Caco-2 (cell line): Measurements from ENCODE around the gene MAN1B1. TPM values are rescaled to one million over a fixed set of nuclear protein-coding genes. Genes with fewer than 3 reads are reported as not detected.

Experiments
- total RNA-seq: library from RNA; stranded (reverse); gene quantifications from 2 replicates; pipeline ENCODE4 v1.2.3, GENCODE V29; 2022

The MAN1B1 gene
- total RNA-seq, 1 experiment from 2014 or later: 57.7 TPM

Other genes starting within 250 kb of the MAN1B1 start
- 3.6 and 4.2 TPM in 2 replicates for gene AJM1, start 244.5 kb upstream of the MAN1B1 start, total RNA-seq
- 103 and 105 TPM in 2 replicates for gene PHPT1, start 237.6 kb upstream of the MAN1B1 start, total RNA-seq
- 8.8 and 10.8 TPM in 2 replicates for gene MAMDC4, start 234.6 kb upstream of the MAN1B1 start, total RNA-seq
- gene EDF1, start 220.7 kb upstream of the MAN1B1 start, total RNA-seq: 429 and 476 TPM in 2 replicates
- gene TRAF2, start 200.5 kb upstream of the MAN1B1 start, total RNA-seq: 41.7 and 50.0 TPM in 2 replicates
- 66.8 and 76.1 TPM in 2 replicates for gene FBXW5, start 142.2 kb upstream of the MAN1B1 start, total RNA-seq
- gene C8G, start 141.7 kb upstream of the MAN1B1 start, total RNA-seq: 0.77 and 1.3 TPM in 2 replicates
- 20.0 and 23.2 TPM in 2 replicates for gene LCN12, start 134.7 kb upstream of the MAN1B1 start, total RNA-seq
- gene PTGDS, start 109.5 kb upstream of the MAN1B1 start, total RNA-seq: not detected in 2 replicates
- not detected in 2 replicates for gene LCNL1, start 104.0 kb upstream of the MAN1B1 start, total RNA-seq
- gene PAXX, start 94.6 kb upstream of the MAN1B1 start, total RNA-seq: 66.2 TPM in 2 replicates
- 4.5 and 4.7 TPM in 2 replicates for gene CLIC3, start 90.4 kb upstream of the MAN1B1 start, total RNA-seq
- gene ABCA2, start 58.7 kb upstream of the MAN1B1 start, total RNA-seq: 22.6 and 27.3 TPM in 2 replicates
- gene FUT7, start 54.9 kb upstream of the MAN1B1 start, total RNA-seq: not detected in 2 replicates
- gene NPDC1, start 40.8 kb upstream of the MAN1B1 start, total RNA-seq: 44.1 and 49.2 TPM in 2 replicates
- 2.9 and 3.4 TPM in 2 replicates for gene ENTPD2, start 32.9 kb upstream of the MAN1B1 start, total RNA-seq
- 53.3 and 57.5 TPM in 2 replicates for gene SAPCD2, start 16.4 kb upstream of the MAN1B1 start, total RNA-seq
- gene UAP1L1, start 9.5 kb upstream of the MAN1B1 start, total RNA-seq: 22.7 and 24.6 TPM in 2 replicates
- gene DPP7, start 27.7 kb downstream of the MAN1B1 start, total RNA-seq: 230 and 247 TPM in 2 replicates
- 1.9 and 3.7 TPM in 2 replicates for gene GRIN1, start 52.2 kb downstream of the MAN1B1 start, total RNA-seq
- gene LRRC26, start 83.1 kb downstream of the MAN1B1 start, total RNA-seq: 2.9 and 3.0 TPM in 2 replicates
- gene TMEM210, start 85.1 kb downstream of the MAN1B1 start, total RNA-seq: 0.70 TPM in 1 of 2 replicates, not detected in the other
- gene ANAPC2, start 101.6 kb downstream of the MAN1B1 start, total RNA-seq: 66.8 and 67.5 TPM in 2 replicates
- gene SSNA1, start 101.7 kb downstream of the MAN1B1 start, total RNA-seq: 62.3 and 62.7 TPM in 2 replicates
- gene TPRN, start 113.8 kb downstream of the MAN1B1 start, total RNA-seq: 34.2 and 37.7 TPM in 2 replicates
- 36.9 and 38.4 TPM in 2 replicates for gene TMEM203, start 118.7 kb downstream of the MAN1B1 start, total RNA-seq
- 29.0 and 31.8 TPM in 2 replicates for gene NDOR1, start 118.7 kb downstream of the MAN1B1 start, total RNA-seq
- 6.3 and 6.5 TPM in 2 replicates for gene RNF208, start 135.3 kb downstream of the MAN1B1 start, total RNA-seq
- 1.7 and 1.8 TPM in 2 replicates for gene CYSRT1, start 138.2 kb downstream of the MAN1B1 start, total RNA-seq
- 0.27 TPM in 1 of 2 replicates, not detected in the other for gene RNF224, start 140.5 kb downstream of the MAN1B1 start, total RNA-seq
- gene SLC34A3, start 143.9 kb downstream of the MAN1B1 start, total RNA-seq: 0.19 TPM in 1 of 2 replicates, not detected in the other
- gene TUBB4B, start 154.3 kb downstream of the MAN1B1 start, total RNA-seq: 481 and 487 TPM in 2 replicates
- gene STPG3, start 164.3 kb downstream of the MAN1B1 start, total RNA-seq: not detected in 2 replicates
- 79.1 and 79.8 TPM in 2 replicates for gene NELFB, start 168.3 kb downstream of the MAN1B1 start, total RNA-seq
- 1.8 and 1.9 TPM in 2 replicates for gene TOR4A, start 190.7 kb downstream of the MAN1B1 start, total RNA-seq
- gene NRARP, start 215.3 kb downstream of the MAN1B1 start, total RNA-seq: 22.1 and 24.7 TPM in 2 replicates